Smooth muscle cell of the umbilical artery (primary cell): ENCODE data around the gene WBP1L. TPM values are rescaled to one million over a fixed set of nuclear protein-coding genes. Genes with fewer than 3 reads are reported as not detected.

Experiments
- total RNA-seq: library from RNA; depleted of rRNA; stranded (reverse); fragments of >200 nt; gene quantifications from 2 replicates; pipeline ENCODE4 v1.2.3, GENCODE V29; 2014

WBP1L gene
- 51.3 and 78.7 TPM in 2 replicates for total RNA-seq

GRCh38 chr10:102743588-102744373 lies at the start of gene WBP1L:
WBP1L (plus strand) TSS chr10:102743948; CDS start chr10:102744054, 106 bp downstream.

GRCh38 chr10:102713814-102714620 lies 29.7 kb upstream of the WBP1L start, which contains the start of gene ARL3:
ARL3 (minus strand) TSS chr10:102714397; CDS start chr10:102714275, 122 bp downstream.

GRCh38 chr10:102714621-102715455 lies 28.9 kb upstream of the WBP1L start, which contains the start of gene SFXN2:
SFXN2 (plus strand) TSS chr10:102714636; CDS start chr10:102726637, 12,001 bp downstream.

GRCh38 chr10:102837230-102837721 lies 93.5 kb downstream of the WBP1L start, which contains the start of gene CYP17A1:
CYP17A1 (minus strand) TSS chr10:102837413; CDS start chr10:102837361, 52 bp downstream.

Other genes starting within 250 kb of the WBP1L start
- 115 and 181 TPM in 2 replicates for gene ACTR1A, start 241.2 kb upstream of the WBP1L start, total RNA-seq
- gene SUFU, start 240.0 kb upstream of the WBP1L start, total RNA-seq, result 4.5 and 8.2 TPM in 2 replicates
- 86.4 and 135 TPM in 2 replicates for gene TRIM8, start 99.5 kb upstream of the WBP1L start, total RNA-seq
- 6.0 and 8.6 TPM in 2 replicates for gene ARL3, start 29.6 kb upstream of the WBP1L start, total RNA-seq
- gene SFXN2, start 29.3 kb upstream of the WBP1L start, total RNA-seq, result 2.4 and 6.4 TPM in 2 replicates
- gene CYP17A1, start 93.5 kb downstream of the WBP1L start, total RNA-seq, result not detected in 2 replicates
- 16.1 and 26.7 TPM in 2 replicates for gene BORCS7, start 110.3 kb downstream of the WBP1L start, total RNA-seq
- 3.9 and 5.3 TPM in 2 replicates for gene AS3MT, start 125.5 kb downstream of the WBP1L start, total RNA-seq
- 7.1 and 8.4 TPM in 2 replicates for gene CNNM2, start 174.3 kb downstream of the WBP1L start, total RNA-seq